Inflammatory macrophage treated with lipopolysaccharide for 1 hour (primary cell): Measurements from ENCODE around the gene ARHGAP22.

Experiments used
- DNase-seq, 2 donors: peaks; one replicate each; pipeline ENCODE4 v3.0.0-alpha.2; 2020 to 2022

ARHGAP22 gene

GRCh38 chr10:48508791-48509772 is 95.8 kb downstream of the ARHGAP22 start:
- DNase-seq: no peak

GRCh38 chr10:48507933-48508790 is 96.7 kb downstream of the ARHGAP22 start:
- peak in 1 of 2 donors; percentile 32 for DNase-seq

- DNase-seq: no peak
Measured at GRCh38 chr10:48507494-48507893, 97.4 kb downstream of the ARHGAP22 start.

GRCh38 chr10:48506147-48506917 is 98.5 kb downstream of the ARHGAP22 start:
- DNase-seq: peak; percentile 73 to 76

GRCh38 chr10:48505394-48506112 is 99.3 kb downstream of the ARHGAP22 start:
- peak; percentile 72 to 93 for DNase-seq

GRCh38 chr10:48504141-48504885 is 100.6 kb downstream of the ARHGAP22 start:
- DNase-seq: no peak

- DNase-seq: no peak
Measured at GRCh38 chr10:48503293-48503911, 101.5 kb downstream of the ARHGAP22 start.

- no peak for DNase-seq
Measured at GRCh38 chr10:48502791-48503190, 102.1 kb downstream of the ARHGAP22 start.

GRCh38 chr10:48501787-48502771 is 102.8 kb downstream of the ARHGAP22 start:
- DNase-seq: peak; percentile 85 to 98

- DNase-seq: no peak
Measured at GRCh38 chr10:48501226-48501625, 103.6 kb downstream of the ARHGAP22 start.

- DNase-seq: no peak
Measured at GRCh38 chr10:48500771-48501170, 104.1 kb downstream of the ARHGAP22 start.

- no peak for DNase-seq
Measured at GRCh38 chr10:48498940-48499510, 105.8 kb downstream of the ARHGAP22 start.

- no peak for DNase-seq
Measured at GRCh38 chr10:48497780-48498770, 106.8 kb downstream of the ARHGAP22 start.

GRCh38 chr10:48496831-48497779 is 107.8 kb downstream of the ARHGAP22 start:
- peak; percentile 45 to 81 for DNase-seq

- DNase-seq: no peak
Measured at GRCh38 chr10:48496105-48496830, 108.6 kb downstream of the ARHGAP22 start.
